NB4 (cell line): ENCODE data around the gene SAYSD1.

Source experiments
- MYC ChIP-seq: IDR thresholded peaks from 2 replicates; pipeline ENCODE4 v1.6.1; 2011; ENCODE audit warnings: low read depth, low read length
- POLR2A ChIP-seq: IDR thresholded peaks from 2 replicates; pipeline ENCODE4 v1.6.1; 2011; ENCODE audit warnings: mild to moderate bottlenecking; ENCODE audit not compliant: insufficient read length; ENCODE audit errors: extremely low read depth
- TF ChIP-seq, protein P1 (sequence below): IDR thresholded peaks from one replicate; pipeline ENCODE4 v1.5.1; 2012; ENCODE audit warnings: low read depth, low read length

DNA sequence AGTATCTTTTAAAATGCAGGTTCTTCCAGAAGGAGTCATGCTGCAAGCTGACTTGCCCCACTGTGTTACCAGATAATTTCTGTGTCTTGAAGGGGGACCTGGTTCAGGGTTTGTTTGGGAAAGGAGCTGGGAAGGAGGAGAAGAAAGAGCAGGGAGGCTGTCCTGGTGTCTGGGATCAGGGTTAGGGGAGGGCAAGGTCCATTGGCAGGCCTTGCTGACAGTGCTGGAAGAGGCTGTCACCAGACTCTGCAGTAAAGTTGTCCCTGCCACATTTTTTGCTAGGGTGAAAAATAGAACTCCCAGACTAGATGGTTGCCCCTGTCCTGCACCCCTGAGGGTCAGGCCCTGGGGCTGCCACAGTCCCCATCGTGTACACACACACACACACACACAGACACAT, 51.5 kb downstream of the SAYSD1 start:
- TF ChIP-seq, protein P1, sequence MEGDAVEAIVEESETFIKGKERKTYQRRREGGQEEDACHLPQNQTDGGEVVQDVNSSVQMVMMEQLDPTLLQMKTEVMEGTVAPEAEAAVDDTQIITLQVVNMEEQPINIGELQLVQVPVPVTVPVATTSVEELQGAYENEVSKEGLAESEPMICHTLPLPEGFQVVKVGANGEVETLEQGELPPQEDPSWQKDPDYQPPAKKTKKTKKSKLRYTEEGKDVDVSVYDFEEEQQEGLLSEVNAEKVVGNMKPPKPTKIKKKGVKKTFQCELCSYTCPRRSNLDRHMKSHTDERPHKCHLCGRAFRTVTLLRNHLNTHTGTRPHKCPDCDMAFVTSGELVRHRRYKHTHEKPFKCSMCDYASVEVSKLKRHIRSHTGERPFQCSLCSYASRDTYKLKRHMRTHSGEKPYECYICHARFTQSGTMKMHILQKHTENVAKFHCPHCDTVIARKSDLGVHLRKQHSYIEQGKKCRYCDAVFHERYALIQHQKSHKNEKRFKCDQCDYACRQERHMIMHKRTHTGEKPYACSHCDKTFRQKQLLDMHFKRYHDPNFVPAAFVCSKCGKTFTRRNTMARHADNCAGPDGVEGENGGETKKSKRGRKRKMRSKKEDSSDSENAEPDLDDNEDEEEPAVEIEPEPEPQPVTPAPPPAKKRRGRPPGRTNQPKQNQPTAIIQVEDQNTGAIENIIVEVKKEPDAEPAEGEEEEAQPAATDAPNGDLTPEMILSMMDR: no peak
- TF ChIP-seq POLR2A (no peak), MYC (no peak)
